ENCODE measurements around the gene NETO2. TPM values are rescaled to one million over a fixed set of nuclear protein-coding genes. Genes with fewer than 3 reads are reported as not detected.

Gene NETO2
- total and polyA plus RNA-seq, 2 donors (not counting 3 experiments of a cell fraction or from before 2014, with no cell fraction given) = 18.4 to 24.8 TPM

GRCh38 chr16:47043200-47043599 is 100.5 kb downstream of the NETO2 start:
- Histone ChIP-seq H3K27me3 (ENCODE audit: control insufficient read depth in 2 of 2, insufficient read depth in 2 of 2, low read length in 2 of 2) (peaks cover 0 to 2% of the 10 kb centered on the region in 2 experiments), H3K4me1 (ENCODE audit: control insufficient read depth, extremely low read depth, insufficient read depth, low read length) (no peaks in the 10 kb centered on the region), H3K36me3 (ENCODE audit: control insufficient read depth in 2 of 2, extremely low read depth in 1 of 2, insufficient read depth in 2 of 2, low read length in 2 of 2) (no peaks in the 10 kb centered on the region), H3K9ac (replicated peaks; ENCODE audit: extremely low read depth, insufficient read depth, low read length) (no peak overlapping the region), H3K9me1 (replicated peaks; ENCODE audit: control insufficient read depth, extremely low read depth, insufficient read depth, low read length) (no peaks in the 10 kb centered on the region), H4K20me1 (replicated peaks; ENCODE audit: control insufficient read depth, extremely low read depth, insufficient read depth, low read length) (no peaks in the 10 kb centered on the region), H3K79me2 (ENCODE audit: control insufficient read depth, insufficient read depth, low read length) (no peaks in the 10 kb centered on the region), H3K27ac (ENCODE audit: insufficient read depth, low read depth, low read length) (no peak overlapping the region), H3K4me2 (ENCODE audit: insufficient read depth, low read length) (no peak overlapping the region), H2AFZ (ENCODE audit: low read depth, low read length) (no peak overlapping the region), H3K4me3 (replicated peaks in 1 of 3; ENCODE audit: insufficient read depth in 1 of 3, low read depth in 1 of 3, low read length in 3 of 3) (no peak overlapping the region), H3K9me3 (replicated peaks; ENCODE audit: control insufficient read depth, insufficient read depth, low read length) (no peaks in the 10 kb centered on the region)
- POLR2A ChIA-PET = no interaction called here
- no peak for FAIRE-seq
- BruUV-seq (replicated peaks) = no TSS peak
- dilution Hi-C loops (cut with MboI; ENCODE audit: extremely low pct_ligation_motif_present, low sequenced_read_pairs) = no loop called here
- no peak for DNase-seq (ENCODE audit: low read depth, low spot score)
- TF ChIP-seq CTCF (IDR thresholded peaks at IDR 0.05; ENCODE audit: extremely low read depth in 1 of 2, insufficient read depth in 1 of 2, low read depth in 1 of 2, low read length in 2 of 2) (no peak), POLR2A (IDR thresholded peaks at IDR 0.05; ENCODE audit: low read depth, low read length) (no peak), JUN (IDR thresholded peaks at IDR 0.05; ENCODE audit: borderline replicate concordance, insufficient read depth, insufficient read length, low read depth) (no peak), FOS (IDR thresholded peaks at IDR 0.05; ENCODE audit: borderline replicate concordance, insufficient read depth, low read length) (no peak), GATA2 (IDR thresholded peaks at IDR 0.05; ENCODE audit: insufficient read depth, insufficient read length, low read depth, low read length) (no peak)
- CTCF ChIA-PET = interaction anchor here (1.0 to 1.4 kb wide), 3 partner anchors 18 to 90 kb away, joined by 3 to 4 read pairs (median 3); no protein-coding TSS in a partner anchor
- intact Hi-C loops (cut with micrococcal nuclease) = no loop called here

All from endothelial cell of umbilical vein (primary cell).